Breast epithelium (tissue), 4 donors: ENCODE measurements around the gene F13B. TPM values are rescaled to one million over a fixed set of nuclear protein-coding genes. Genes with fewer than 3 reads are reported as not detected.
"Not testable (repeated sequence)": the region's sequence is repeated elsewhere in the genome, so short reads cannot be mapped to it uniquely, and the experiment has no call there.

ENCODE experiments used
- DNase-seq, 2 donors: peaks; one replicate each; pipeline ENCODE4 v3.0.0-alpha.2; 2019; ENCODE audit warnings: low spot score in 2 of 2
- H3K27ac ChIP-seq, 2 donors: fragments of 200-600 bp; sonication (generic) in 1 of 2; one replicate each; pipeline ENCODE4 v1.5.1; 2016 to 2019; ENCODE audit warnings: mild to moderate bottlenecking in 1 of 2
- H3K27me3 ChIP-seq, 2 donors: fragments of 200-600 bp; sonication (generic) in 1 of 2; one replicate each; pipeline versions ENCODE4 v1.5.1 to v1.6.0; 2017 to 2019; ENCODE audit warnings: control low read depth in 1 of 2, mild to moderate bottlenecking in 1 of 2
- H3K36me3 ChIP-seq: fragments of 200-600 bp; one replicate; pipeline ENCODE4 v1.5.1; 2019
- H3K4me1 ChIP-seq, 2 donors: fragments of 200-600 bp; sonication (generic); one replicate each; pipeline ENCODE4 v1.5.1; 2016 to 2019; ENCODE audit warnings: control low read depth in 1 of 2
- H3K4me3 ChIP-seq, 3 donors: fragments of 200-600 bp; sonication (generic); 1 replicate in 2 of 3; 2 replicates in 1 of 3; pipeline ENCODE4 v1.5.1; 2016 to 2019; ENCODE audit warnings: mild to moderate bottlenecking in 3 of 3, moderate library complexity in 2 of 3
- H3K9me3 ChIP-seq, 2 donors: fragments of 200-600 bp; sonication (generic) in 1 of 2; one replicate each; pipeline ENCODE4 v1.5.1; 2016 to 2019; ENCODE audit warnings: control low read depth in 1 of 2
- POLR2A ChIP-seq: fragments of 450-650 bp; IDR thresholded peaks from one replicate; pipeline ENCODE4 v1.6.1; 2016; ENCODE audit warnings: antibody characterized with exemption, mild to moderate bottlenecking, moderate library complexity
- POLR2AphosphoS5 ChIP-seq, 3 donors: sonication (generic); formaldehyde crosslinking; IDR thresholded peaks; one replicate each; pipeline ENCODE4 v1.6.1; 2017; ENCODE audit warnings: antibody characterized with exemption in 3 of 3
- intact Hi-C: fragments of 100-400 bp; cut with DNase I; formaldehyde crosslinking; loops from one replicate; pipeline ENCODE4 v1.15.1; 2023; ENCODE audit warnings: low total_unique reads
- total RNA-seq, 3 donors: library from RNA; depleted of rRNA; stranded (reverse); fragments of >200 nt; gene quantifications; one replicate each; pipeline ENCODE4 v1.1.0, GENCODE V29; 2016
- TF ChIP-seq, protein P1 (sequence below), 3 donors: fragments of 450-650 bp; IDR thresholded peaks; one replicate each; pipeline ENCODE4 v1.5.1; 2016 to 2017; ENCODE audit warnings: antibody characterized with exemption in 3 of 3, mild to moderate bottlenecking in 3 of 3, moderate library complexity in 3 of 3

The F13B gene
- total RNA-seq, 3 donors from 2014 or later: not detected

- no peaks in the 10 kb centered on the region for H3K36me3 ChIP-seq
- H3K27me3 ChIP-seq: no peaks in the 10 kb centered on the region
- intact Hi-C loops: no loop called here
- no peaks in the 10 kb centered on the region for H3K9me3 ChIP-seq
- TF ChIP-seq, protein P1, sequence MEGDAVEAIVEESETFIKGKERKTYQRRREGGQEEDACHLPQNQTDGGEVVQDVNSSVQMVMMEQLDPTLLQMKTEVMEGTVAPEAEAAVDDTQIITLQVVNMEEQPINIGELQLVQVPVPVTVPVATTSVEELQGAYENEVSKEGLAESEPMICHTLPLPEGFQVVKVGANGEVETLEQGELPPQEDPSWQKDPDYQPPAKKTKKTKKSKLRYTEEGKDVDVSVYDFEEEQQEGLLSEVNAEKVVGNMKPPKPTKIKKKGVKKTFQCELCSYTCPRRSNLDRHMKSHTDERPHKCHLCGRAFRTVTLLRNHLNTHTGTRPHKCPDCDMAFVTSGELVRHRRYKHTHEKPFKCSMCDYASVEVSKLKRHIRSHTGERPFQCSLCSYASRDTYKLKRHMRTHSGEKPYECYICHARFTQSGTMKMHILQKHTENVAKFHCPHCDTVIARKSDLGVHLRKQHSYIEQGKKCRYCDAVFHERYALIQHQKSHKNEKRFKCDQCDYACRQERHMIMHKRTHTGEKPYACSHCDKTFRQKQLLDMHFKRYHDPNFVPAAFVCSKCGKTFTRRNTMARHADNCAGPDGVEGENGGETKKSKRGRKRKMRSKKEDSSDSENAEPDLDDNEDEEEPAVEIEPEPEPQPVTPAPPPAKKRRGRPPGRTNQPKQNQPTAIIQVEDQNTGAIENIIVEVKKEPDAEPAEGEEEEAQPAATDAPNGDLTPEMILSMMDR (IDR thresholded peaks at IDR 0.05): no peak
- no peak for TF ChIP-seq POLR2A
- no peak for TF ChIP-seq POLR2AphosphoS5 (IDR thresholded peaks at IDR 0.05)
- DNase-seq: no peak
- H3K4me1 ChIP-seq: no peaks in the 10 kb centered on the region
- no peak overlapping the region for H3K27ac ChIP-seq
- no peak overlapping the region for H3K4me3 ChIP-seq
These were observed 18.0 kb downstream of the F13B start for GRCh38 chr1:197049100-197049499.

DNA sequence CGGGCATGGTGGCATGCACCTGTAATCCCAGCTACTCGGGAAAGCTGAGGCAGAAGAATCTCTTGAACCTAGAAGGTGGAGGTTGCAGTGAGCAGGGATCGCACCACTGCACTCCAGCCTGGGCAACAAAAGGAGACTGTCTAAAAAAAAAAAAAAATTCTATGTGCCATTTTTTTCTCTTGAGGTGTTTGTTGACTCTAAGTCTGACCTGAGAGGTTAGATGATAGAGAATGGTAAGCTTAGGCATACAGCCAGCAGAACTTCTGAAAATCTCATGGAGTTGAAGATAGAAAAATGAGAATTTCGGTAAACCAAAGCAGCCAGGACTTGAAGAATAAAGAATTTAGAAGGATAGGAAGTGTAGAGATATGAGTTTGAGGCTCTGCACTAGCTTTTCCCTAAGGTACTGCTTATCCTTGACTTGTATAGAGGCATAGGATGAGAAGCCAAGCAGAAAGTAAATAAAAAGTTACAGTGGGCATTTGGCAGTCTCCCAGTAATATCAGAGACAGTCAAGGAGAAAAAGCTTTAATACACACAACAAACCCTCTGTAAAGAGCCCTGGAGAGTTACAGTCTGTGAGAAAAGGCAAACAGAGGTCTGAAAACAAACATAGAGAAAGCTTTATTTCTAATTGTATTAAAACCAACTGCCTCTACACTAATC lies 24.3 kb downstream of the F13B start:
- Histone ChIP-seq H3K27me3 (no peaks in the 10 kb centered on the region), H3K4me3 (no peak overlapping the region), H3K4me1 (no peaks in the 10 kb centered on the region), H3K36me3 (no peaks in the 10 kb centered on the region), H3K9me3 (no peaks in the 10 kb centered on the region), H3K27ac (no peak overlapping the region)
- TF ChIP-seq, protein P1 (IDR thresholded peaks at IDR 0.05): no peak
- TF ChIP-seq POLR2A (no peak), POLR2AphosphoS5 (IDR thresholded peaks at IDR 0.05) (no peak)
- intact Hi-C loops: no loop called here
- no peak for DNase-seq

- H3K4me3 ChIP-seq: no peak overlapping the region
- TF ChIP-seq, protein P1 (IDR thresholded peaks at IDR 0.05): no peak
- TF ChIP-seq POLR2AphosphoS5 (IDR thresholded peaks at IDR 0.05) (no peak), POLR2A (no peak)
- no peaks in the 10 kb centered on the region for H3K27me3 ChIP-seq
- H3K36me3 ChIP-seq: no peaks in the 10 kb centered on the region
- intact Hi-C loops: no loop called here
- H3K27ac ChIP-seq: no peak overlapping the region
- no peaks in the 10 kb centered on the region for H3K9me3 ChIP-seq
- DNase-seq: no peak
- no peaks in the 10 kb centered on the region for H3K4me1 ChIP-seq
These were observed 25.3 kb downstream of the F13B start for GRCh38 chr1:197041486-197042353.

DNA sequence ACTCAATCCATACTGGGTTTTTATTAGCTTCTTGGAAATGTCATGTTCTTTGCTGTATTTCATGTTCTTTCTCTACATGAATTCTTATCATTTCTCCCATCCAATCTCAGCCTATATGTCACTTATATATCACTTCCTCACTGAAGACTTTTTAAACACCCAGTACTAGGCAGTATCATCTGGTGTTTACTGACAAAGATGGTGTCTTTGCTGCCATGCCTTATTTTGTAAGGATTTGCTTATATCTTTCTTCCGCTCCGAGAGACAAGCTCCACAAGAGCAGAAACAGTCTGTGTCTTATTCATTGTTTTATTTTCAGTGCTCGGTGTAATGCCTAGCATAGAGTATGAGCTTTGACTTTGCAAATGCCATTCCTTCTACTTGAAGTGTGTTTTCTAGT lies 30.2 kb downstream of the F13B start:
- intact Hi-C loops: no loop called here
- no peak for DNase-seq
- H3K9me3 ChIP-seq: no peaks in the 10 kb centered on the region

GRCh38 chr1:197034631-197035339 lies 32.3 kb downstream of the F13B start:
- H3K4me1 ChIP-seq, H3K36me3 ChIP-seq, intact Hi-C loops, DNase-seq, H3K4me3 ChIP-seq, H3K9me3 ChIP-seq, H3K27me3 ChIP-seq, H3K27ac ChIP-seq: not testable (repeated sequence)

More for the DNA sequence above, 30.2 kb downstream of the F13B start:
- Histone ChIP-seq H3K27ac (no peak overlapping the region), H3K27me3 (no peaks in the 10 kb centered on the region), H3K36me3 (no peaks in the 10 kb centered on the region), H3K4me1 (no peaks in the 10 kb centered on the region), H3K4me3 (no peak overlapping the region)
- TF ChIP-seq POLR2A (no peak), POLR2AphosphoS5 (IDR thresholded peaks at IDR 0.05) (no peak)
- TF ChIP-seq, protein P1 (IDR thresholded peaks at IDR 0.05): no peak
